Ovary (tissue), 9 donors: ENCODE measurements around the gene FRY. TPM values are rescaled to one million over a fixed set of nuclear protein-coding genes. Genes with fewer than 3 reads are reported as not detected.

Source experiments
- DNase-seq, 5 donors: peaks; one replicate each; pipeline ENCODE4 v3.0.0-alpha.2; 2019 to 2020
- H3K27ac ChIP-seq, 2 donors: fragments of 200-600 bp; one replicate each; pipeline versions ENCODE4 v1.5.1 to v1.8.0; 2019 to 2022
- H3K27me3 ChIP-seq: fragments of 200-600 bp; one replicate; pipeline ENCODE4 v1.8.0; 2022
- H3K36me3 ChIP-seq: fragments of 200-600 bp; sonication (generic); one replicate; pipeline ENCODE4 v1.5.1; 2019
- H3K4me1 ChIP-seq: one replicate; pipeline ENCODE4 v1.8.1; 2013; ENCODE audit warnings: mild to moderate bottlenecking, moderate library complexity; ENCODE audit not compliant: insufficient read depth
- H3K4me3 ChIP-seq: fragments of 200-600 bp; sonication (generic); one replicate; pipeline ENCODE4 v1.5.1; 2017
- H3K9me3 ChIP-seq, 2 donors: fragments of 200-600 bp in 1 of 2; sonication (generic) in 1 of 2; one replicate each; pipeline versions ENCODE4 v1.5.1 to v1.8.1; 2013 to 2019; ENCODE audit warnings: mild to moderate bottlenecking in 1 of 2, moderate library complexity in 1 of 2
- CTCF ChIP-seq, 3 donors: fragments of 450-650 bp in 2 of 3; fragments of 200-600 bp in 1 of 3; IDR thresholded peaks; one replicate each; pipeline versions ENCODE4 v1.5.1 to v1.8.0; 2016 to 2022; ENCODE audit warnings: antibody characterized with exemption in 3 of 3, mild to moderate bottlenecking in 1 of 3
- EP300 ChIP-seq: sonication (generic); formaldehyde crosslinking; IDR thresholded peaks from one replicate; pipeline ENCODE4 v1.6.1; 2017; ENCODE audit warnings: antibody characterized with exemption
- POLR2A ChIP-seq: fragments of 450-650 bp; IDR thresholded peaks from one replicate; pipeline ENCODE4 v1.6.1; 2017; ENCODE audit warnings: antibody characterized with exemption, mild to moderate bottlenecking, moderate library complexity
- WGBS, 3 donors: extraction: QIAGEN DNeasy Blood & Tissue Kit in 1 of 3; methylation state at CpG; one replicate each; pipeline versions ENCODE4 v1.1.5 to v1.1.7; 2013 to 2017; 5-methylcytosine and 5-hydroxymethylcytosine counted together
- intact Hi-C, 4 donors: fragments of 100-400 bp; cut with DNase I; formaldehyde crosslinking; loops; one replicate each; pipeline versions ENCODE4 v1.11.0 to v1.15.1; 2022 to 2023
- polyA plus RNA-seq, 2 donors: library from polyadenylated mRNA; stranded (reverse); fragments of 200-250 nt in 1 of 2; fragments of 350-450 nt in 1 of 2; fragmentation: Illumina TruSeq in 1 of 2; extraction: RNeasy Lipid Tissue Mini Kit (QIAGEN cat#74804) in 1 of 2; gene quantifications; one replicate each; pipeline ENCODE4 v1.2.3, GENCODE V29; 2013 to 2014
- total RNA-seq, 7 donors: library from RNA; depleted of rRNA in 2 of 7; stranded (reverse); fragments of >200 nt in 2 of 7; fragmentation: NEBNext Ultra II Directional in 3 of 7; extraction: Animal tissue kit (Norgen Biotek cat#: 25700) in 3 of 7; gene quantifications; one replicate each; pipeline versions ENCODE4 v1.1.0 to v1.2.4, GENCODE V29; 2016 to 2023
- donor health status: DM: no; HTN: no; CAD: no; lungs with moderate emphysema.
- donor health status: DM: no; HTN: no; CAD: no.
- donor health status: Bipolar disorder and iron deficiency.
- donor health status: DM: yes; HTN: yes; CAD: no.
- donor health status: DM: no; HTN: no; CAD: no.
- donor health status: DM: yes; HTN: yes; CAD: no.

The FRY gene
- total and polyA plus RNA-seq, 9 donors = 11.6 to 36.7 (median 19.4) TPM

- WGBS, 3 donors = 89 to 98% (median 89%) methylated on average over 4 of the region's 4 CpGs
- TF ChIP-seq POLR2A (no peak), EP300 (no peak), CTCF (IDR thresholded peaks at IDR 0.05) (no peak)
- no peaks in the 10 kb centered on the region for H3K4me1 ChIP-seq
- no peaks in the 10 kb centered on the region for H3K9me3 ChIP-seq
- intact Hi-C loops = no loop called here
- no peak overlapping the region for H3K27ac ChIP-seq
- no peaks in the 10 kb centered on the region for H3K27me3 ChIP-seq
- no peaks in the 10 kb centered on the region for H3K36me3 ChIP-seq
- DNase-seq = no peak
- H3K4me3 ChIP-seq = no peak overlapping the region
Observed at GRCh38 chr13:32252812-32253438, 221.4 kb downstream of the FRY start.

- intact Hi-C loops = no loop called here
- no peak for TF ChIP-seq POLR2A
- TF ChIP-seq CTCF (IDR thresholded peaks at IDR 0.05) = no peak
- no peak for TF ChIP-seq EP300
- Histone ChIP-seq H3K9me3 (no peaks in the 10 kb centered on the region), H3K27ac (no peak overlapping the region), H3K27me3 (no peaks in the 10 kb centered on the region), H3K36me3 (no peaks in the 10 kb centered on the region), H3K4me3 (no peak overlapping the region), H3K4me1 (no peaks in the 10 kb centered on the region)
- DNase-seq = no peak
- WGBS, 3 donors = 19 to 36% (median 23%) methylated on average over 14 of the region's 14 CpGs
Observed at GRCh38 chr13:32253911-32254399, 222.4 kb downstream of the FRY start.

GRCh38 chr13:32254416-32254815 lies 222.8 kb downstream of the FRY start:
- no peak for DNase-seq
- TF ChIP-seq CTCF (IDR thresholded peaks at IDR 0.05) (no peak), POLR2A (no peak), EP300 (no peak)
- Histone ChIP-seq H3K4me1 (no peaks in the 10 kb centered on the region), H3K9me3 (no peaks in the 10 kb centered on the region), H3K36me3 (no peaks in the 10 kb centered on the region), H3K27me3 (no peaks in the 10 kb centered on the region), H3K4me3 (no peak overlapping the region), H3K27ac (no peak overlapping the region)
- 33 to 44% (median 39%) methylated on average over 3 of the region's 3 CpGs for WGBS, 3 donors
- intact Hi-C loops = no loop called here

GRCh38 chr13:32254916-32255723 lies 223.5 kb downstream of the FRY start:
- intact Hi-C loops = no loop called here
- no peak for DNase-seq
- WGBS, 3 donors = 80 to 84% (median 83%) methylated on average over 10 of the region's 10 CpGs
- H3K36me3 ChIP-seq = no peaks in the 10 kb centered on the region
- no peaks in the 10 kb centered on the region for H3K9me3 ChIP-seq
- no peaks in the 10 kb centered on the region for H3K27me3 ChIP-seq
- no peak overlapping the region for H3K27ac ChIP-seq
- H3K4me1 ChIP-seq = no peaks in the 10 kb centered on the region
- TF ChIP-seq CTCF (IDR thresholded peaks at IDR 0.05) = no peak
- no peak for TF ChIP-seq EP300
- no peak for TF ChIP-seq POLR2A
- no peak overlapping the region for H3K4me3 ChIP-seq
